NCI-H345 treated with DMSO at 0.1 percent for 48 hours (cell line): ENCODE results near the gene CEP170B.
"Not testable (repeated sequence)": the region's sequence is repeated elsewhere in the genome, so short reads cannot be mapped to it uniquely, and the experiment has no call there.

Experiments
- DNase-seq: peaks from one replicate; lab custom pipeline; 2025; ENCODE audit not compliant: unreplicated experiment; lab: John Stamatoyannopoulos, UW

The CEP170B gene

DNA sequence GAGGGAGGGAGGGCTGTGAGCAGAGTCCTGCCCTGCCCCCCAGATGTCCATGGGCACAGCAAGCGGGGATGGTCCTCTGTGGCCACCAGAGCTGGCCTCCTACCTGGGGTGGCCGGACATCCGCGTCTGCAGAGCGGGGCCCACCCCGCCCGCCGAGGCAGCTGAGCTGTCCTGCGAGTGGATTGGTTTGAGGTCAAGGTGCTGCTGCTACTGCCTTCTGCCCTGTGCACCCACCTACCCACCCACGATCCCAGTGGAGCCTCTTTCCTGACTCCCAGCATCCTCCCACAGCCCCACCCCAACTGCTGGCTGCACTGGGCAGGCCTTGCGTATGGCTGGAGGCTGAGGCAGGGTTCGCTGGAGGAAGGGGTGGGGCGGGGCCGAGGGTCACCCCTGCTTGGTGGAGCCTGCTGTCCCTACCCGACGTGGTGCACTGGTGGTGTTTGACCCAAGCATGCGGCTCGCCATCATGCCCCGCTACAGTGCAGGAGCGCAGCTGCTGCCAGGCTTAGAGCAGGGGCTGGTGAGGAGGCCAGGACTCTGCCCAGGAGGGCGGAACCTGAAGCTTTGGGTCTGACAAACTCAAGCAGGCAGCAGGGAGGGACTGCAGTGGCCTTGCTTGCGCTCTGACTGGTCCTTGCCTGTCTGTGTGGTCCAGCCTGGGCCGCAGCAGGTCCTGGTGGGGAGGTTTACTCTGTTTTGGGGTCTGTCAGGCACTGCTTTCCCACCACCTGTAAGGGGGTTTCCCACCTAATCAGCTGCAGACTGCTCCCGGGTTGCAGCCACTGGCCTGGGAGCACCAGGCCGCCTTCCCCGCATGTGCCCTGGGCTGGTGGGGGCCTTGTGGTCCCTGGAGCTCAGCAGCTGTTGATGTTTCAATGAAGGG is 23.7 kb downstream of the CEP170B start:
- no peak for DNase-seq

DNA sequence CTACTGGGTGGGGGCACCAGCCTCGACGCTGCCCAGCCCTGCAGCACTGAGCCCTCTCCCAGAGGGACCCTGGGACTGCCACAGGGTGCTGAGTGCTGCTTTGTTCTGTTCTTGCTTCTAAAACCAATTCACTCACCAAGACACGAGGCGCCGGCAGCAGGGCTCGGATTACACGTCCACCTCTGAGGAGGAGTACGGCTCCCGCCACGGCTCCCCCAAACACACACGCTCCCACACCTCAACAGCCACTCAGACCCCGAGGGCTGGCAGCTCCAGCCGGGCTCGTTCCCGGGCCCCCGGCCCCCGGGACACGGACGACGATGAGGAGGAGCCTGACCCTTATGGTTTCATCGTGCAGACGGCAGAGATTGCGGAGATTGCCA is 24.3 kb downstream of the CEP170B start:
- no peak for DNase-seq

DNA sequence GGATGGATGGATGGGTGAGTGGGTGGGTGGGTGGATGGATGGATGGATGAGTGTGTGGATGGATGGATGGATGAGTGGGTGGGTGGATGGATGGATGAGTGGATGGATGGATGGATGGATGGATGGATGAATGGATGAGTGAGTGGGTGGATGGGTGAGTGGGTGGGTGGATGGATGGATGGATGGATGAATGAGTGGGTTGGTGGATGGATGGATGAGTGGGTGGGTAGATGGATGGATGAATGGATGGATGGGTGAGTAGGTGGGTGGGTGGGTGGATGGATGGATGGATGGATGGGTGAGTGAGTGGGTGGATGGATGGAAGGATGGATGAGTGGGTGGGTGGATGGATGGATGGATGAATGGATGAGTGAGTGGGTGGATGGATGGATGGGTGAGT is 25.2 kb downstream of the CEP170B start:
- not testable (repeated sequence) for DNase-seq

DNA sequence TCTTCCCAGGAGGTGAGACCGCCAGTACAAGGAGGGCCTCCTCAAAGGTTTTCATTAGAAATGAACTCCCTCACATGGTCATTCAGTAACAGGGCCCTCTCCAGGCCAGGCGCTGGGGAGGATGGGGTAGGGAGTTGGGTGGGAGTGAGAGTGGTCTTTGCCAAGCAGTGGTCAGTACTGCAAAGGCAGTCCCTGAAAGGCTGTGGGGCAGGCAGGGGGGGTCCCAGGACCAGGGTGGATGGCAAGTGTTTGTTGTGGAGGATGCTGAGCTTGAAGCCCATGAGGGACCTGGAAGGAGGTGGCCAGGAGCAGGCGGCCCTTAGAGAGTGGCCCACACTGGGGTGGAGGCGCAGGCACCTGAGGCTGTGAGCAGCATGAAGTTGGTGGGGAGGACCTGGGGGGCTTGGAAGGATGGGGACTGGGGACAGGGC is 26.1 kb downstream of the CEP170B start:
- no peak for DNase-seq

GRCh38 chr14:104891664-104892530 is 26.8 kb downstream of the CEP170B start:
- no peak for DNase-seq

DNA sequence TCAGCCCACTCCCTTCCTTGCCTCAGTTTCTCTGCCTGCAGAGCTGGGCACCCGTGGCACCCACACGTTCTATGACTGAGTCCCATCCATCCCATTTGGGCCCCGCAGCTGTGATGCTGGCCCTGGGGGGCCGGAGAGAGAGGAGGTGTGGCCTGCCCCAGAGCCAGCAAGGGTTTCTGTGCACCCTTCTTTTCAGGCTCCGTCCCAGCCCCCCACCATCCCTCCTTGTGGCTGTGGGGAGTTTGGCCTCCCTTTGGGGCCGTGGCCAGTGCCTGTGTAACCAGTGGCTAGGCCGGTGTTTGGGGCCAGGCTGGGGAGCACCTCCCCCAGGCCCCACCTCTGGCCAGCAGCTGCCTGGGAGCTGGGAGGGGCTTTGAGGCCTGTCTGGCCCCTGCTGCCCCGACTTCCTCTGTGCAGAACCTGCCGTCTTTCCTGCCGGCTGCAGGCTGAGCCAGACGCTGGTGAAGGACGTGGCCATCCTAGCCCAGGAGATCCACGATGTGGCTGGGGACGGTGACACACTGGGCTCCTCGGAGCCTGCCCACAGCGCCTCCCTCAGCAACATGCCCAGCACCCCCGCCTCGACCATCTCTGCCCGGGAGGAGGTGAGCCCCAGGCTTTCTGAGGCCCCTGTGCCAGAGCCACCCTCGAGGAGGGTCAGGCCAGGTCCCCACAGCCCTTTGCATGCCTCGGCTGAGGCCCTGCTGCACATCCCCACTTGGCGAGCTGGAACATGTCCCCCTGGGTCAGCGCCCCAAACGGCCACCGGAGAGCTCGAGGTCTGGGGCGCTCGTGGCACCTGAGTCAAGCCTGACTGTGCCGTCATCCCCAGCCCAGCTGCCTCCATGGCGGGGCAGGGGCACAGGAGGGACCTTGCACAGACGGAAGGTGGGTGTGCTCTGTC is 27.7 kb downstream of the CEP170B start:
- DNase-seq = no peak

GRCh38 chr14:104893435-104894207 is 28.6 kb downstream of the CEP170B start:
- no peak for DNase-seq

GRCh38 chr14:104894331-104895206 is 29.5 kb downstream of the CEP170B start:
- no peak for DNase-seq

DNA sequence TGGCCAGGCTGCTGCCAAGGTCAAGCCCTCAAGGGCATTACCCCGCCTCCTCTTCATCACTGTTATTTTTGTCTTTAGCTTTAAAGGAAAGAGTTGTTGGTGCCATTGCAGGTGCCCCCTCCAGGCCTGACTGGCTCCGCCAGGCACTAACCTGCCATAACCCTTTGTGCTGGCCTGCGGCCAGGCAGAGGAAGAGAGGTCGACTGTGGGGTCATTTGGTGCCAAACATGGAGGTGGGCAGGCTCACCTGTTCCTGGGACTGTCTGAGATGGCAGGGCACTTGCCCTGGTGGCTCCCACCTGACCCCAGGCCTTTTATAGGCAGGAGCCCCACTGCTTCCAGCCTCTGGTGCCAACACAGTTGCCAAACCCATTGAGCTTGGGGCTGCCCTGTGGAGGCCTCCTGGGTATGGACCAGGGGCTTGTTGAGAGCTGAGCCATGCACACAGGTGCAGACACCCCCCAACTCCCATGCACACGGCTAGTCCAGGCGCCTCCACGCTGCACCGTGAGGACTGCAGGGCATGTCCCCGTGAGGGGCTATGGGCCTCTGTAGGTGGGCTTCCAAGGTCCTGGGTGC is 30.2 kb downstream of the CEP170B start:
- DNase-seq = no peak

- peak; percentile 90 for DNase-seq
Measured at GRCh38 chr14:104895786-104896661, 31.0 kb downstream of the CEP170B start.

- no peak for DNase-seq
Measured at GRCh38 chr14:104897330-104898194, 32.5 kb downstream of the CEP170B start.

GRCh38 chr14:104898195-104898558 is 33.1 kb downstream of the CEP170B start:
- DNase-seq = no peak

DNA sequence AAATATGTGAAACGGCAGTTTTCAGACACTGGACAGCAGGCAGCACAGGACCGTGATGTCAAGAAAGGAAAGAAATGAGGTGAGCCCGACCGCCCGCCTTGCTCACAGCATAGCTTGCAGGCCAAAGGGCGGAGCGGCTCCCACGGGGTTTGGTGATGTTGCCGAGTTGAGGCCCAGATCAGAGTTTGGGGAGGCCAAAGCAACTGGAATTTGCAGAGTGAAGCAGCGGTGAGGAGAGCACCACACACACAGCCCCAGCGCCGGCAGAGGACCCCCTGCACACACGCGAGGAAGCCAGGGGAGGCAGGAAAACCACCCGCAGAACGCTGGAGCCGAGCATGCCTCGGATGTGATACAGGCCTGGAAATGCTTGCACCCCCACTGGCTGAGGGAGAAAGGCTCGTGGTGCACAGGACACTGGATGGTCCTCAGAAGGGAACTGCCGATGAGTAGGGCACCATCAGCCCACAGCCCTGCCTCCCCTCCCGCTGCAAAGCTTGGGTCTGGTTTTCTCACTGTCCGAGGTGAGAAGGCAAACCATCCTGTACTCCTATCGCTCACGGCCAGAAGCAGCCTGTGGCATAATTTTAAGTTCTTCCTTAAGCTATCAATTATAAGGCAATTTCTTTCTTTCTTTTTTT is 33.9 kb downstream of the CEP170B start:
- no peak for DNase-seq

GRCh38 chr14:104899781-104900180 is 34.7 kb downstream of the CEP170B start:
- no peak for DNase-seq

GRCh38 chr14:104900639-104901512 is 35.8 kb downstream of the CEP170B start:
- no peak for DNase-seq

GRCh38 chr14:104903990-104904389 is 38.9 kb downstream of the CEP170B start:
- DNase-seq = no peak
